HepG2 (cell line): ENCODE measurements around the gene TMEM258. TPM values are rescaled to one million over a fixed set of nuclear protein-coding genes. Genes with fewer than 3 reads are reported as not detected.

Experiments
- ATF7-NPFF ChIP-seq: sonication (generic); formaldehyde crosslinking; IDR thresholded peaks from 2 replicates; pipeline ENCODE4 v1.8.1; 2023; ENCODE audit warnings: mild to moderate bottlenecking, low read depth, missing genetic modification reagents, moderate library complexity
- CEBPB ChIP-seq: IDR thresholded peaks from 2 replicates; pipeline ENCODE4 v1.6.1; 2011; ENCODE audit warnings: low read depth, low read length, improper control_type of control experiment, borderline replicate concordance
- HDAC6 ChIP-seq: fragments of 200-600 bp; sonication (generic); IDR thresholded peaks from 2 replicates; pipeline ENCODE4 v1.7.0; 2017; ENCODE audit warnings: mild to moderate bottlenecking, antibody characterized with exemption, low read length, low read depth
- KLF12 ChIP-seq: sonication (generic); formaldehyde crosslinking; IDR thresholded peaks from 2 replicates; pipeline ENCODE4 v1.4.0; 2020; ENCODE audit warnings: missing genetic modification reagents, borderline replicate concordance
- KLF13 ChIP-seq: sonication (generic); formaldehyde crosslinking; IDR thresholded peaks from 2 replicates; pipeline ENCODE4 v1.4.0; 2020; ENCODE audit warnings: mild to moderate bottlenecking, missing genetic modification reagents
- MYC ChIP-seq: sonication (generic); formaldehyde crosslinking; IDR thresholded peaks from 2 replicates; pipeline ENCODE4 v1.9.0; 2021; ENCODE audit warnings: missing genetic modification reagents, borderline replicate concordance
- PHB2 ChIP-seq: fragments of 450-650 bp; IDR thresholded peaks from 2 replicates; pipeline ENCODE4 v1.6.1; 2018; ENCODE audit not compliant: partially characterized antibody
- PPARG ChIP-seq: conservative IDR thresholded peaks from 2 replicates; pipeline ENCODE4 v1.6.1; 2016; ENCODE audit warnings: missing biosample characterization, missing genetic modification reagents
- PRMT3 ChIP-seq: sonication (generic); formaldehyde crosslinking; IDR thresholded peaks from 2 replicates; pipeline ENCODE4 v1.8.1; 2022; ENCODE audit warnings: low read depth, mild to moderate bottlenecking, moderate library complexity, missing genetic modification reagents, borderline replicate concordance
- RBAK ChIP-seq: sonication (generic); formaldehyde crosslinking; IDR thresholded peaks from 2 replicates; pipeline ENCODE4 v1.5.1; 2020; ENCODE audit warnings: mild to moderate bottlenecking, missing genetic modification reagents
- ZNF546 ChIP-seq: sonication (generic); formaldehyde crosslinking; conservative IDR thresholded peaks from 2 replicates; pipeline ENCODE4 v1.8.1; 2023; ENCODE audit warnings: mild to moderate bottlenecking, missing genetic modification reagents
- ZNF788 ChIP-seq: sonication (generic); formaldehyde crosslinking; IDR thresholded peaks from 2 replicates; pipeline ENCODE4 v1.5.0; 2020; ENCODE audit warnings: mild to moderate bottlenecking, missing genetic modification reagents, borderline replicate concordance
- ZNF800 ChIP-seq: sonication (generic); formaldehyde crosslinking; IDR thresholded peaks from 2 replicates; pipeline ENCODE4 v1.4.0; 2020; ENCODE audit warnings: missing genetic modification reagents
- ZNF816 ChIP-seq: sonication (generic); formaldehyde crosslinking; IDR thresholded peaks from 2 replicates; pipeline ENCODE4 v1.8.0; 2022; ENCODE audit warnings: missing genetic modification reagents, mild to moderate bottlenecking, borderline replicate concordance
- polyA plus RNA-seq, 8 experiments: library from polyadenylated mRNA; depleted of rRNA in 3 of 8; stranded (reverse) in 7 of 8; unstranded in 1 of 8; fragments of >200 nt; fragmentation: Illumina TruSeq in 4 of 8; extraction: Trizol in 4 of 8; gene quantifications; 2 replicates each; pipeline versions ENCODE4 v1.2.1 to v1.2.3, GENCODE V29; 2011 to 2016; ENCODE audit warnings: low read depth in 4 of 8, missing spikeins in 1 of 8, mixed read lengths in 1 of 8; ENCODE audit not compliant: insufficient read depth in 1 of 8
- total RNA-seq, 5 experiments: library from RNA; depleted of rRNA; stranded (reverse); fragments of >200 nt; fragmentation: Illumina TruSeq; extraction: Trizol; gene quantifications; 2 replicates each; pipeline ENCODE4 v1.2.3, GENCODE V29; 2016; ENCODE audit warnings: low read depth in 1 of 5
- TF ChIP-seq, protein P1 (sequence below), 2 experiments: sonication (generic) in 1 of 2; formaldehyde crosslinking in 1 of 2; IDR thresholded peaks; 2 replicates each; pipeline versions ENCODE4 v1.6.1 to v1.9.0; 2014 to 2022; ENCODE audit warnings: antibody characterized with exemption in 1 of 2, borderline replicate concordance in 1 of 2, inconsistent platforms in 1 of 2, low read depth in 1 of 2, missing genetic modification reagents in 1 of 2
- TF ChIP-seq, protein P2 (sequence below): IDR thresholded peaks from 2 replicates; pipeline ENCODE4 v1.6.1; 2018; ENCODE audit warnings: missing genetic modification reagents

TMEM258 gene
- total and polyA plus RNA-seq, 2 of the 13 experiments (the other 11 are each of a cell fraction or from before 2014, with no cell fraction given): 175 to 424 TPM

GRCh38 chr11:61827571-61828378, 35.4 kb upstream of the TMEM258 start, which contains the start of gene FADS2 (continued):
- TF ChIP-seq, protein P1, sequence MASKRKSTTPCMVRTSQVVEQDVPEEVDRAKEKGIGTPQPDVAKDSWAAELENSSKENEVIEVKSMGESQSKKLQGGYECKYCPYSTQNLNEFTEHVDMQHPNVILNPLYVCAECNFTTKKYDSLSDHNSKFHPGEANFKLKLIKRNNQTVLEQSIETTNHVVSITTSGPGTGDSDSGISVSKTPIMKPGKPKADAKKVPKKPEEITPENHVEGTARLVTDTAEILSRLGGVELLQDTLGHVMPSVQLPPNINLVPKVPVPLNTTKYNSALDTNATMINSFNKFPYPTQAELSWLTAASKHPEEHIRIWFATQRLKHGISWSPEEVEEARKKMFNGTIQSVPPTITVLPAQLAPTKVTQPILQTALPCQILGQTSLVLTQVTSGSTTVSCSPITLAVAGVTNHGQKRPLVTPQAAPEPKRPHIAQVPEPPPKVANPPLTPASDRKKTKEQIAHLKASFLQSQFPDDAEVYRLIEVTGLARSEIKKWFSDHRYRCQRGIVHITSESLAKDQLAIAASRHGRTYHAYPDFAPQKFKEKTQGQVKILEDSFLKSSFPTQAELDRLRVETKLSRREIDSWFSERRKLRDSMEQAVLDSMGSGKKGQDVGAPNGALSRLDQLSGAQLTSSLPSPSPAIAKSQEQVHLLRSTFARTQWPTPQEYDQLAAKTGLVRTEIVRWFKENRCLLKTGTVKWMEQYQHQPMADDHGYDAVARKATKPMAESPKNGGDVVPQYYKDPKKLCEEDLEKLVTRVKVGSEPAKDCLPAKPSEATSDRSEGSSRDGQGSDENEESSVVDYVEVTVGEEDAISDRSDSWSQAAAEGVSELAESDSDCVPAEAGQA (IDR thresholded peaks at IDR 0.05; ENCODE audit: low read depth): peak; percentile 40; the same call in 1 of the 2 replicates
- TF ChIP-seq, protein P1 (CRISPR knock-in tag; IDR thresholded peaks at IDR 0.05; ENCODE audit: borderline replicate concordance): no peak
- TF ChIP-seq RBAK (CRISPR knock-in tag) (no peak), PPARG (CRISPR knock-in tag) (no peak), ZNF546 (CRISPR knock-in tag) (peak; percentile 60; the same call in 1 of the 2 replicates), KLF13 (CRISPR knock-in tag) (0 out of 2 replicates have a peak, but pooled peaks have one; percentile 23), HDAC6 (no peak), PRMT3 (CRISPR knock-in tag) (no peak), KLF12 (CRISPR knock-in tag) (no peak), CEBPB (no peak), ZNF816 (CRISPR knock-in tag) (no peak), MYC (CRISPR knock-in tag) (no peak; the same call in 1 of the 2 replicates), ZNF800 (no peak), ATF7-NPFF (CRISPR knock-in tag) (0 out of 2 replicates have a peak, but pooled peaks have one; percentile 60), ZNF788 (CRISPR knock-in tag) (no peak), PHB2 (no peak)
- TF ChIP-seq, protein P2, sequence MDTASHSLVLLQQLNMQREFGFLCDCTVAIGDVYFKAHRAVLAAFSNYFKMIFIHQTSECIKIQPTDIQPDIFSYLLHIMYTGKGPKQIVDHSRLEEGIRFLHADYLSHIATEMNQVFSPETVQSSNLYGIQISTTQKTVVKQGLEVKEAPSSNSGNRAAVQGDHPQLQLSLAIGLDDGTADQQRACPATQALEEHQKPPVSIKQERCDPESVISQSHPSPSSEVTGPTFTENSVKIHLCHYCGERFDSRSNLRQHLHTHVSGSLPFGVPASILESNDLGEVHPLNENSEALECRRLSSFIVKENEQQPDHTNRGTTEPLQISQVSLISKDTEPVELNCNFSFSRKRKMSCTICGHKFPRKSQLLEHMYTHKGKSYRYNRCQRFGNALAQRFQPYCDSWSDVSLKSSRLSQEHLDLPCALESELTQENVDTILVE (CRISPR knock-in tag): no peak
